ENCODE data around the gene RBP5. TPM values are rescaled to one million over a fixed set of nuclear protein-coding genes. Genes with fewer than 3 reads are reported as not detected.

The RBP5 gene
- total RNA-seq, 2 experiments from 2014 or later = 0.21 TPM; not detected in 1

DNA sequence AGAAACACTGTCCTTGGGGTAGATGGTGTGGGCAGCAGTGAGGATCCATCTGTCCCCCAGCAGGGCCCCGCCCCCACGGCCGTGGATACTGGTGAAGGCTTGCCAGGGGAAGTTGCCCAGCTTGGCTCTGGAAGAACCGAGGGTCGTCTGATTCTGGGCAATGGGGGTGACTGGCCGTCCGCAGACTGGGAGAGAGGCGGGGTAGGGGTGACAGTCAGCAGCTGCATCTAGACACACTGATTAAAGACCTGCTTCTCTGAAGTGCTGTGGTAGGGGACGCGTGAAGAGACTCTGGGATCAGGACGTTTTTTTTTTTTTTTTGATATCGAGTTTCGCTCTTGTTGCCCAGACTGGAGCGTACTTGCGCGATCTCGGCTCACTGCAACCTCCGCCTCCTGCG lies 31.7 kb downstream of the RBP5 start:
- ChIA-PET CTCF (interaction anchor here (1.1 to 3.7 kb wide), 2 partner anchors 11 to 16 kb away, joined by 4 to 26 read pairs; partner anchors contain the start of gene C1RL), POLR2A (interaction anchor here (0.9 kb wide), 1 partner anchor 11 kb away, joined by 3 read pairs; no protein-coding TSS in a partner anchor)
- Mint-ChIP-seq H3K36me3 (peaks cover 14% of the 10 kb centered on the region), H3K27ac (no peak overlapping the region), H3K27me3 (no peaks in the 10 kb centered on the region), H3K4me3 (no peak overlapping the region), H3K9me3 (no peaks in the 10 kb centered on the region), H3K4me1 (ENCODE audit: low read depth) (peaks cover 5% of the 10 kb centered on the region)
- no peak for DNase-seq
- intact Hi-C loops (cut with micrococcal nuclease) = loop anchor here (10.0 kb wide), 1 partner anchor 52 kb away; no protein-coding TSS in a partner anchor

DNA sequence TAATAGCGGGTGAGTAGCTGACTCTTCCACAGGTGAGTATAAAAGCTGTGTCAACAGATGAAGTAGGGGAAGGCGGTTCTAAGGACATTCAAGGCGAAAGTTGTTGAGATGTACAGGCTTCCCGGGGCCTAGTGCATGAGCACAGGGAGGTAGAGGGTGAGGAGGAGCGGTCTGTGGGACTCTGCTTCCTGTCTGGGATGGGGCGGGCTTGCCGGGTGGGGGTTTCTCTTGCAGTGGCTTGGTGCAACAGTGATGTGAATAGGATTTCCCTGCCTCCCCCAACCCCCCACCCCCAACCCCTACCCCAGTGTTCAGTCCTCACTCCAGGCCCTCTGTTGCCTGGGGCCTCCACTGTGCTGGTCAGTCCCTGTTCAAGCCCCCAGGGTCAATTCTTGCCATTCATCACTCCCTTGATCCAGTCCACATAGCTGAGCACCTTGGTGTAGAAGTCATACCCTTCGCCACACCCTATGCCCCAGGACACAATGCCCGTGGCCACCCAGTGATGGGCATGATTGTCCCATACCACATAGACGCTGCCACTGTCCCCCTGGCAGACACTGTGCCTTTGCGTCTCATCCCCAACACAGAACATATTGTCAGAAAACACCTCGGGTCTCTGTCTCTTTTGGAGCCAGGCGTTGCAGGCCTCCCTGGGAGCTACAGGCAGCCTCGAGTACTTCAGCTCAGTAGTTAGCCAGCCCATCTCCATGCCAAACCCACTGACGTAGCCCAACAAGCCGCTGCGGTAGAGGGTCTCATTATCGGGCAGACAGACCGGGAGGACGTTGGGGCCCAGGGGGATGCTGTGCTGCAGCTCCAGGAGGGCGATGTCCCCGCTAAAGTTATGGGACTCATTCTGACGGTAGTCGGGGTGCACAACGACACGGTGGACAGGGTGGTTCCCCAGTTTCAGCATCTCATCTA lies 32.4 kb downstream of the RBP5 start:
- no peaks in the 10 kb centered on the region for H3K27me3 Mint-ChIP-seq
- DNase-seq = no peak
- no peaks in the 10 kb centered on the region for H3K9me3 Mint-ChIP-seq
- intact Hi-C loops (cut with micrococcal nuclease) = loop anchor here (10.0 kb wide), 1 partner anchor 51 kb away; no protein-coding TSS in a partner anchor
- no peak overlapping the region for H3K4me3 Mint-ChIP-seq
- peaks cover 14% of the 10 kb centered on the region for H3K36me3 Mint-ChIP-seq
- peaks cover 7% of the 10 kb centered on the region for H3K4me1 Mint-ChIP-seq (ENCODE audit: low read depth)
- POLR2A ChIA-PET = interaction anchor here (0.7 to 0.9 kb wide), 2 partner anchors 11 to 12 kb away, joined by 3 read pairs; no protein-coding TSS in a partner anchor
- CTCF ChIA-PET = interaction anchor here (1.1 to 3.7 kb wide), 2 partner anchors 12 to 17 kb away, joined by 4 to 26 read pairs; partner anchors contain the start of gene C1RL
- peak overlapping the region; percentile 46 for H3K27ac Mint-ChIP-seq

DNA sequence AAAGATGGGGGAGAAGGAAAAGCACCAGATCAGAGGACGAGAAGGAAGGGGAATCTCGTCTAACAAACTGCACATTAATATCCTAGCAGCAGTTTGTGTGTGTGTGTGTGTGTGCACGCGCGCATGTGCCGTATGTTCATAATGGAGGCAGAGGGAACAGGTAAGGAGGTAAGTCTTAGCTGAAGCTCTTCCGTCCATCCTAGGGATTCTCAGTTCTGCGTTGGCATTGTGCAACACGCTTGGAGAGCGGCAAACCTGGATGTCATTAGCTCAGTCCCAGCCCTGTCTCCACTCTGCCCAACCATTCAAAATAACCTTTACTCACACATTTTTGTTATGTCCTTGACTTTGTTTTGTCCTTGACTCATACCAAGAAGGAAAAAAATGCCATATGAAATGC lies 34.8 kb downstream of the RBP5 start:
- Mint-ChIP-seq H3K27me3 (no peaks in the 10 kb centered on the region), H3K9me3 (no peaks in the 10 kb centered on the region), H3K27ac (no peak overlapping the region), H3K4me1 (ENCODE audit: low read depth) (peaks cover 7% of the 10 kb centered on the region), H3K4me3 (no peak overlapping the region), H3K36me3 (peaks cover 8% of the 10 kb centered on the region)
- DNase-seq = no peak
- POLR2A ChIA-PET = interaction anchor here (1.4 kb wide), 1 partner anchor 9 kb away, joined by 5 read pairs; no protein-coding TSS in a partner anchor
- CTCF ChIA-PET = interaction anchor here (1.3 to 3.7 kb wide), 3 partner anchors 11 to 61 kb away, joined by 3 to 26 read pairs (median 4); partner anchors contain the start of gene C1RL
- intact Hi-C loops (cut with micrococcal nuclease) = loop anchor here (5.0 to 10.0 kb wide), 4 partner anchors 49 to 222 kb away; partner anchors contain the start of genes EMG1, PHB2 and SPSB2

DNA sequence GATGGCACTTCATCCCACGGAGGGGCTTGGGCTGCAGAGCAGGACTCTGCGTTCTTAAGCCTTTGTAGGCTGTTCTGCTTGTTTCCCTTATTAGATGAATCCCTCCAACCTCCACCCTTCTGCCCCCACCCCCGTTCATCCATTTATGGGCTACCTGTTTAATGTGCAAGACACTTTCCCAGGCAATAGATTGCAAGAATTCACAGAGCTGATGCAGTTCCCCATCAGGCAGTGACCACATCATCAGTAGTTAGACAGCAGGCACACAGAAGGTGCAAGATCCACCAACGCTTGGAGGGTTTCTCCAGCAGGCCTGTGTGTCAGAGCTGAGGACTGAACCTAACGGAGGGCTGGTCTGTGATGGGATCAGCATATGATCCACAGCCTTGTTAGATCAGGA lies 35.2 kb downstream of the RBP5 start:
- Mint-ChIP-seq H3K27me3 (no peaks in the 10 kb centered on the region), H3K4me1 (ENCODE audit: low read depth) (peaks cover 7% of the 10 kb centered on the region), H3K36me3 (peaks cover 5% of the 10 kb centered on the region), H3K4me3 (no peak overlapping the region), H3K27ac (no peak overlapping the region), H3K9me3 (no peaks in the 10 kb centered on the region)
- DNase-seq = no peak
- intact Hi-C loops (cut with micrococcal nuclease) = loop anchor here (5.0 to 10.0 kb wide), 4 partner anchors 49 to 221 kb away; partner anchors contain the start of genes EMG1, PHB2 and SPSB2
- CTCF ChIA-PET = interaction anchor here (1.1 to 3.7 kb wide), 6 partner anchors 11 to 168 kb away, joined by 3 to 26 read pairs (median 4); partner anchors contain the start of gene C1RL
- POLR2A ChIA-PET = interaction anchor here (1.4 kb wide), 1 partner anchor 9 kb away, joined by 5 read pairs; no protein-coding TSS in a partner anchor

DNA sequence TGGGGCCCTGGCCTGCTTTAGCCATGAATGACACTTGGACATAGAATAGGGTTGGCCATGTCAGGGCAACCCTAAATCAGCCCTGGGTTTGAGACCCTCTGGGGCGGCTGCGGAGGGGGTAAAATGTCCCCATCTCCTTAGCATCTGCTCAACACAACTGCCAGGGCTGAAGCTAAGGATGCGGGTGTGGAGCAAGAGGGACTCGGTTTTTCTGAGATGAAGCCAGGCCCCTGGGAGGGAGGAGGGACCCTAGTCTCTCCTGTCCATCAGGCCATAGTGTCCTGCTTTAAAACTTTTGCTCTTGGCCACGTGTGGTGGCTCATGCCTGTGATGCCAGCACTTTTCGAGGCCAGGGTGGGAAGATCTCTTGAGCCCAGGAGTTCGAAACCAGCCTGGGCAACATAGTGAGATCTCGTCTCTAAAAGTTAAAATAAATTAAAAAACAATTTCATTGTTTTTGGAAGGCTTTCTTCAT lies 35.7 kb downstream of the RBP5 start:
- no peaks in the 10 kb centered on the region for H3K9me3 Mint-ChIP-seq
- ChIA-PET POLR2A (no interaction called here), CTCF (interaction anchor here (0.6 to 1.4 kb wide), 12 partner anchors 9 to 223 kb away, joined by 3 to 10 read pairs (median 4); partner anchors contain the start of gene LPCAT3)
- intact Hi-C loops (cut with micrococcal nuclease) = loop anchor here (1.0 to 10.0 kb wide), 6 partner anchors 15 to 221 kb away; partner anchors contain the start of genes EMG1, PHB2, RNU7-1 and SPSB2
- H3K4me3 Mint-ChIP-seq = no peak overlapping the region
- DNase-seq = no peak
- H3K36me3 Mint-ChIP-seq = peaks cover 2% of the 10 kb centered on the region
- no peaks in the 10 kb centered on the region for H3K27me3 Mint-ChIP-seq
- H3K4me1 Mint-ChIP-seq (ENCODE audit: low read depth) = peaks cover 7% of the 10 kb centered on the region
- H3K27ac Mint-ChIP-seq = no peak overlapping the region

DNA sequence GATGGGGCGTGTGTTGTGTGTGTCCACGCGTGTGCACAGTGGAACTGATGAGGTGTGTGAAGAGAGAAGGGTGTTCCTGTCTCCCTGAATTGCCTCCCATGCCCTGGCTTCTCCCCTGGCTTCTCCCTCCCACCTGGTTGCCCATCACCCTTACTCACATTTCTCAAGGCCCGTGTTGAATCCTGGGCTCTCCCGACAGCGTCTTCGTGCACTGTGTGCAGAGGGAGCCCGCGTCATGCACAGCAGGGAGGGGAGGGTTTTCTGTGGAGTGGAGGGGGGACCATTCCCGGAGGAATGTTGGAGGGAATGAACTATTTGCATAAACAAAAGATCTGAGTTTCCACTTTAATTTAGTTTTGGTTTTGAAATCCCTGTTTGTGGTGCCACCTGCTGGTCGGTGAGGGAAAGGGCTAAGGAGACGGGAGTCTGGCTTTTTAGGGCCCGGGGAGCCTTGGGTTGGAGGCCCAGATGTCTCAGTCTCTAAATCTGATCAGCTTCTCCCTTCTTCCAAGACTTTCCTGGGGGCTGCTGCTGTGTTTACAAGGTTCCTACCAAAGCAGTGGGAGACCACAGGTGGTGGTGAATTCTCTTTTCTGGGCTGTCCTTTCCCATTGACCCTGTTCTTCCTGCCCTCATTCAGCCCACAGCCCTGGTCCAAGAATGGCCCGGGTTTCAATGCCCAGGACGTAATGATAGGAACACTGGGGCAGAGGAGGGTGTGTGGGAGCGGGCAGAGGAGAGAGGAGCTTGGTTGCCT lies 36.3 kb downstream of the RBP5 start, which contains the start of gene C1R:
C1R (minus strand) TSS at position 217 of the 757 bp plus-strand sequence; CDS start at position 160, 57 bp downstream.
- DNase-seq = peak; percentile 79
- ChIA-PET CTCF (interaction anchor here (0.5 to 1.4 kb wide), 13 partner anchors 10 to 223 kb away, joined by 3 to 10 read pairs (median 3); partner anchors contain the start of gene LPCAT3), POLR2A (no interaction called here)
- Mint-ChIP-seq H3K36me3 (no peaks in the 10 kb centered on the region), H3K27me3 (no peaks in the 10 kb centered on the region), H3K27ac (no peak within 1 kb of the TSS), H3K4me1 (ENCODE audit: low read depth) (peaks cover 7% of the 10 kb centered on the region), H3K9me3 (no peaks in the 10 kb centered on the region), H3K4me3 (peak within 1 kb of the TSS; percentile 76)
- intact Hi-C loops (cut with micrococcal nuclease) = loop anchor here (1.0 to 10.0 kb wide), 6 partner anchors 16 to 220 kb away; partner anchors contain the start of genes EMG1, PHB2, RNU7-1 and SPSB2

DNA sequence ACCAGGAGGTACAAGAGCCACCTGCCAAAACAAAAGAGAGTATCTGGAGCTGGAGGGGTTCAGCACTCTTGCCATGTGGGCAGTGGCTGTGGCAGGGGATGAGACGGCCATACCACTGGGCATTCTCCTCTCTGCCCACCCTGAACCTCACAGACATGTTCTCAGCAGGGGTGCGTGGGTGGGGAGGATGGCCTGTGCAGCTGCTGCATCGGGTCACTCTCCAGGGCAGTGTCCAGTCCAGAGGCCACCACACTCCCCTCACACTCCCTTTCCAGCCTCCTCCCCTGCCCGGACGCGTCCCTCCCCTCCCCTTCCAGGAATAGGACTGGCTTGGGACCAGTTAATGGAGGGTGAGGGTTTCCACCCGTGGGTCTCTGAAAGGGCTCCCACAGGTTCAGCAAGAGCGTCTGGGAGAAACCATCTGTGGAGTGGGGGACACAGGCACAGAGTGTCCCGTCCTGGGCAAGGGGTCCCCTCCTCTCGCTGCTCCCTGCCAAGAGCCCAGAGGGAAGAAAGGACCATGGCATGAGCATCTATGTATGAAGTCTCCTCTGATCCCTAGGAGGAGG lies 36.9 kb downstream of the RBP5 start:
- no peaks in the 10 kb centered on the region for H3K27me3 Mint-ChIP-seq
- no peaks in the 10 kb centered on the region for H3K9me3 Mint-ChIP-seq
- ChIA-PET POLR2A (no interaction called here), CTCF (interaction anchor here (0.5 to 2.1 kb wide), 12 partner anchors 11 to 167 kb away, joined by 3 to 12 read pairs (median 4); partner anchors contain the start of genes C12orf57, LPCAT3 and RNU7-1)
- no peaks in the 10 kb centered on the region for H3K36me3 Mint-ChIP-seq
- DNase-seq = no peak
- H3K4me3 Mint-ChIP-seq = peak overlapping the region; percentile 76
- intact Hi-C loops (cut with micrococcal nuclease) = loop anchor here (1.0 to 10.0 kb wide), 6 partner anchors 17 to 219 kb away; partner anchors contain the start of genes EMG1, PHB2, RNU7-1 and SPSB2
- peaks cover 7% of the 10 kb centered on the region for H3K4me1 Mint-ChIP-seq (ENCODE audit: low read depth)
- H3K27ac Mint-ChIP-seq = no peak overlapping the region

DNA sequence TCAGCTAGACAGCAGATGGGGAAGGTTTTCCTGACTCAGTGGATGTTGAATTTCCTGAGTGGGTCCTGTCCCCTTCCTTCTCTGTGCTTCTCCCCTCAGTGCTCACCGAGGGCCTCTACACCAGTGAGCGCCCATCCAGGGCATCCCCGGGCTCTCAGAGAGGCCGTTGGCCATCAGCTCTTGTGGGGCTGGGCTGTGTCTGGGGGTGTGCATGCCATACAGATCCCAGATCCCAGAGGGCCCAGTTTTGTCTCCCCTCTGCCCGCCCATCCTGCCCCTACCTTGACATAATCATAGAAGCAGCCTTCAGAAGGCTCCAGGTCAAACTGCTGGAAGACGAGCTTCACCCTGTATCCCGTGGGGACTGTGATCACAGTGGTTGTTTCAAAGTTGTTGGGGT lies 37.5 kb downstream of the RBP5 start:
- Mint-ChIP-seq H3K27ac (no peak overlapping the region), H3K4me3 (no peak overlapping the region), H3K9me3 (no peaks in the 10 kb centered on the region), H3K27me3 (no peaks in the 10 kb centered on the region), H3K36me3 (no peaks in the 10 kb centered on the region), H3K4me1 (ENCODE audit: low read depth) (peaks cover 7% of the 10 kb centered on the region)
- intact Hi-C loops (cut with micrococcal nuclease) = loop anchor here (5.0 to 10.0 kb wide), 4 partner anchors 46 to 219 kb away; partner anchors contain the start of genes EMG1, PHB2 and SPSB2
- ChIA-PET CTCF (interaction anchor here (0.8 to 2.1 kb wide), 8 partner anchors 10 to 166 kb away, joined by 3 to 12 read pairs (median 4); partner anchors contain the start of genes C12orf57 and RNU7-1), POLR2A (no interaction called here)
- DNase-seq = no peak

DNA sequence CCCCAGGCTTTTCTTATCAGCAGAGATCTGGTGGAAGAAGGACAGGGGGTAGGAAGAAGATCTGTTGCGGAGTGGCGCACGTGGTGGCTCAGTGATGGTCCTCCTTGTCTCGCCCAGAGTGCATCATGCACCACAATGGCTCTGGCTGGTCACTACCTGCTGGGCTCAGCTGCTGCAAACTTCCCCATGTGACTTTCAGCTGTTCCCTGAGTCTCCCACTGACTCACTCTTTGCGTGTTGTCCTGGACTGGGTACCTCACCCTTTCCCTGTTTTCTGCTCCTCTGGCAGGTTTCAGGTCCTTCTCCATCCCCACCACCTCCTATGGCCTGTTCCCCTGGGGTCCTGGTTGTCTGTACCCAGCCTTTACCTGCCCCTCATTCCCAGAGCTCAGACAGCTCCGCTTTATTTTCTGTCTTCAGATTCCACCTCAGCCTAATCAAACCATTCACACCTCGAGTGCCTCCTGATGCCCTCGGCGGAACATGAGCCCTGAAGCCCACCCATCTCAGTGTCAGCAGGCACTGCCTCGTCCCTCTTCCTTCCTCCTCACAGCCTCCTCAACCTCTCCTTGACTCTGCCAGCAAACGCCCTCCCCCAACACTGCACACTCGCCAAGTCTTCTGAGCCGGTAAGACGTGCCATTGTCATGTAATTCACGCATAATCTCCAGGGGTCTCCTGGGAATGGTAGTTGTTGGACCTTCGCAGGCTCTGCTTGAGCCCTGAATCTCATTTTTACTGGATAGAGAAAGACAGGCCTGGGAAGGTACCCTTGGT lies 38.3 kb downstream of the RBP5 start:
- Mint-ChIP-seq H3K27ac (no peak overlapping the region), H3K4me3 (no peak overlapping the region), H3K4me1 (ENCODE audit: low read depth) (peaks cover 7% of the 10 kb centered on the region), H3K27me3 (no peaks in the 10 kb centered on the region), H3K9me3 (no peaks in the 10 kb centered on the region), H3K36me3 (no peaks in the 10 kb centered on the region)
- DNase-seq = no peak
- CTCF ChIA-PET = interaction anchor here (1.2 to 2.1 kb wide), 9 partner anchors 17 to 166 kb away, joined by 3 to 12 read pairs (median 4); partner anchors contain the start of genes C12orf57 and RNU7-1
- intact Hi-C loops (cut with micrococcal nuclease) = loop anchor here (5.0 to 10.0 kb wide), 4 partner anchors 46 to 218 kb away; partner anchors contain the start of genes EMG1, PHB2 and SPSB2
- POLR2A ChIA-PET = no interaction called here
